ENCODE data around the gene PCDHGA1.

GRCh38 chr5:141491323-141492167, 161.2 kb downstream of the PCDHGA1 start:
- TF ChIP-seq SETDB1 (IDR thresholded peaks at IDR 0.05; ENCODE audit: low read length), result no peak
- TF ChIP-seq OTX1 (CRISPR knock-in tag; IDR thresholded peaks at IDR 0.05), result no peak
- no peak for TF ChIP-seq POLR2AphosphoS5 (IDR thresholded peaks at IDR 0.05; ENCODE audit: control insufficient read depth, insufficient read depth, low read depth, low read length)
- TF ChIP-seq HDAC3 (IDR thresholded peaks at IDR 0.05; ENCODE audit: borderline replicate concordance, partially characterized antibody), result no peak
- no peak for TF ChIP-seq CTCF (IDR thresholded peaks at IDR 0.05 in 2 of 3, conservative IDR thresholded peaks at IDR 0.05 in 1 of 3; ENCODE audit: insufficient read depth in 2 of 3, low read depth in 1 of 3, low read length in 3 of 3)
- TF ChIP-seq TARDBP (IDR thresholded peaks at IDR 0.05), result no peak
- no peak for TF ChIP-seq EZH2 (IDR thresholded peaks at IDR 0.05; ENCODE audit: borderline replicate concordance, low read depth, low read length)
- TF ChIP-seq CHD2 (IDR thresholded peaks at IDR 0.05; ENCODE audit: low read depth, low read length), result no peak

All from K562 (cell line).